OCI-LY3 (cell line): Measurements from ENCODE around the gene BRD1.

Experiments used
- H2AFZ ChIP-seq: fragments of 200-600, 300-600 bp; shearing (Covaris generic); 2 replicates; pipeline ENCODE4 v1.6.0; 2014; ENCODE audit warnings: antibody characterized with exemption, low read depth, low read length
- H3K27ac ChIP-seq: fragments of 200-600, 300-600 bp; sonication (generic); 2 replicates; pipeline ENCODE4 v1.5.1; 2014; ENCODE audit warnings: mild to moderate bottlenecking, low read length, moderate library complexity, mixed read lengths
- H3K27me3 ChIP-seq: fragments of 200-600, 300-600 bp; sonication (generic); 2 replicates; pipeline ENCODE4 v1.6.1; 2014; ENCODE audit warnings: low read depth, low read length, mixed read lengths
- H3K36me3 ChIP-seq: fragments of 200-600, 300-600 bp; sonication (generic); replicated peaks from 2 replicates; pipeline ENCODE3; 2014; ENCODE audit warnings: low read depth, low read length, mixed read lengths
- H3K4me1 ChIP-seq: fragments of 300-600, 200-600 bp; sonication (generic); 2 replicates; pipeline ENCODE4 v1.6.1; 2014; ENCODE audit warnings: low read length, mixed read lengths
- H3K4me2 ChIP-seq: fragments of 200-600, 300-600 bp; sonication (generic); 2 replicates; pipeline ENCODE4 v1.6.1; 2014; ENCODE audit warnings: low read length, mixed read lengths
- H3K4me3 ChIP-seq: fragments of 300-600, 200-600 bp; sonication (generic); 2 replicates; pipeline ENCODE4 v1.5.1; 2014; ENCODE audit warnings: antibody characterized with exemption, mild to moderate bottlenecking, low read length, moderate library complexity
- H3K79me2 ChIP-seq: fragments of 300-600, 200-600 bp; shearing (Covaris generic); 2 replicates; pipeline ENCODE4 v1.6.1; 2014; ENCODE audit warnings: mild to moderate bottlenecking, low read length, mixed read lengths
- H3K9ac ChIP-seq: fragments of 300-600, 200-600 bp; shearing (Covaris generic); 2 replicates; pipeline ENCODE4 v1.6.0; 2014; ENCODE audit warnings: mild to moderate bottlenecking, low read length, moderate library complexity
- H3K9me3 ChIP-seq: fragments of 200-600, 300-600 bp; shearing (Covaris generic); 2 replicates; pipeline ENCODE4 v1.6.1; 2014; ENCODE audit warnings: low read length, mixed read lengths; ENCODE audit not compliant: insufficient read depth
- H4K20me1 ChIP-seq: fragments of 200-600, 300-600 bp; sonication (generic); 2 replicates; pipeline ENCODE4 v1.6.1; 2016; ENCODE audit warnings: low read length, mixed read lengths; ENCODE audit not compliant: insufficient read depth
- EZH2phosphoT487 ChIP-seq: fragments of 200-600 bp; shearing (Covaris generic); IDR thresholded peaks from 2 replicates; pipeline ENCODE4 v1.6.1; 2018; ENCODE audit warnings: antibody characterized with exemption, mixed run types, low read depth
- TF ChIP-seq, protein P1 (sequence below): fragments of 200-600, 300-600 bp; sonication (generic); IDR thresholded peaks from 2 replicates; pipeline ENCODE4 v1.5.1; 2014; ENCODE audit warnings: antibody characterized with exemption, low read length, low read depth

The BRD1 gene

DNA sequence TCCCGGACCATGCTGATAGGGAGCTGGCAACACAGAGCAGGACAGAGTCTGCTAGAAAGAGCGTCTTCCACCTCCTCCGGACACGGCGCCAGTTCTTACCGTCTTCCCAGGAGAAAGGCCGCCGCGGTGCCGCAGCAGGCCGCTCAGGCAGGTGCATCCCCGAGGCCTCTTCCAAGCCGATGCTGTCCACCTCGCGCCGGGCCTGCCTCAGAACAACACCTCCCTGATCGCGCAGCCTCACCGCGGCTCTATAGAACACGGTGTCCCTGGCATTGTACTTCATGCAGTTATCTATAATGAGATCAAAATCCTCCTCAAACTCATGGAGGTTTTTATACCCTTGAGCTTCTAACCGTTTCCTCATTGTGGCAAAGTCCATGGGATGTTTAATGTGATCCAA, 30.0 kb downstream of the BRD1 start:
- H3K9me3 ChIP-seq: no peaks in the 10 kb centered on the region
- peaks cover 40% of the 10 kb centered on the region for H3K79me2 ChIP-seq
- H4K20me1 ChIP-seq: peaks cover 22% of the 10 kb centered on the region
- no peak overlapping the region for H2AFZ ChIP-seq
- no peak overlapping the region for H3K9ac ChIP-seq
- TF ChIP-seq, protein P1, sequence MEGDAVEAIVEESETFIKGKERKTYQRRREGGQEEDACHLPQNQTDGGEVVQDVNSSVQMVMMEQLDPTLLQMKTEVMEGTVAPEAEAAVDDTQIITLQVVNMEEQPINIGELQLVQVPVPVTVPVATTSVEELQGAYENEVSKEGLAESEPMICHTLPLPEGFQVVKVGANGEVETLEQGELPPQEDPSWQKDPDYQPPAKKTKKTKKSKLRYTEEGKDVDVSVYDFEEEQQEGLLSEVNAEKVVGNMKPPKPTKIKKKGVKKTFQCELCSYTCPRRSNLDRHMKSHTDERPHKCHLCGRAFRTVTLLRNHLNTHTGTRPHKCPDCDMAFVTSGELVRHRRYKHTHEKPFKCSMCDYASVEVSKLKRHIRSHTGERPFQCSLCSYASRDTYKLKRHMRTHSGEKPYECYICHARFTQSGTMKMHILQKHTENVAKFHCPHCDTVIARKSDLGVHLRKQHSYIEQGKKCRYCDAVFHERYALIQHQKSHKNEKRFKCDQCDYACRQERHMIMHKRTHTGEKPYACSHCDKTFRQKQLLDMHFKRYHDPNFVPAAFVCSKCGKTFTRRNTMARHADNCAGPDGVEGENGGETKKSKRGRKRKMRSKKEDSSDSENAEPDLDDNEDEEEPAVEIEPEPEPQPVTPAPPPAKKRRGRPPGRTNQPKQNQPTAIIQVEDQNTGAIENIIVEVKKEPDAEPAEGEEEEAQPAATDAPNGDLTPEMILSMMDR: no peak
- TF ChIP-seq EZH2phosphoT487: no peak
- H3K27ac ChIP-seq: no peak overlapping the region
- H3K4me2 ChIP-seq: no peak overlapping the region
- H3K27me3 ChIP-seq: no peaks in the 10 kb centered on the region
- H3K4me1 ChIP-seq: no peaks in the 10 kb centered on the region
- H3K36me3 ChIP-seq: peaks cover 5% of the 10 kb centered on the region
- H3K4me3 ChIP-seq: no peak overlapping the region

DNA sequence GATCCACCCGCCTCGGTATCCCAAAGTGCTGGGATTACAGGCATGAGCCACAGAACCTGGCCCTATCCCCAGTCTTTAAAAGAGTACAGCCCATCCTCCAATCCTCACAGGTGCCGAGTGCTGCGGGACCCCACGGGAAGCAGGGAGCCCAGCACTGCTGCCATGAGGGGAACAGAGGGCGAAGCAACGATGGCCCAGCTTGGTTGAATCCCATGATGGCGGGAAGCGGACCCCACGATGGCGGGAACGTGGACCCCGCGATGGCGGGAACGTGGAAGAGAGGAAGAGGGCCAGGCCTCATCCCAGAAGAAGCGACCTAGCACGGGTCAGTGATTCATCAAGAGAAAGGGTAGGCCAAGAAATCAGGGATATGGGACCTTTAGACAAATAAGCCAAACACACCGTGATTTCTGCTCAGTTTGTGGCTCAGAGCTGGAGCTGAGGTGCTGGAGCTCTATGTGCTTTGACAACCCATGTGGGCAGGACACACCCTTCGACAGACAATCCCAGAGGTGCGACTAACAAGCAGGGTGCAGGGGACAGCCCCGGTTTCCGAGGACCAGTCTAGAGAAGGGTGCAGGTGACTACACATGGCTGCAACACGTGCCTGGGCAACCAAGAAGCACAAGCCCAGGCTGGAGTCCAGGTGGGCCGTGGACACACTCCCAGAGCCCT, 30.9 kb downstream of the BRD1 start:
- Histone ChIP-seq H3K9me3 (no peaks in the 10 kb centered on the region), H3K36me3 (peaks cover 5% of the 10 kb centered on the region), H3K9ac (no peak overlapping the region), H3K4me3 (no peak overlapping the region), H3K27me3 (no peaks in the 10 kb centered on the region), H4K20me1 (peaks cover 19% of the 10 kb centered on the region), H3K4me2 (no peak overlapping the region), H3K27ac (no peak overlapping the region), H2AFZ (no peak overlapping the region), H3K79me2 (peaks cover 43% of the 10 kb centered on the region), H3K4me1 (no peaks in the 10 kb centered on the region)
- TF ChIP-seq, protein P1: no peak

- no peaks in the 10 kb centered on the region for H3K27me3 ChIP-seq
- H3K9me3 ChIP-seq: no peaks in the 10 kb centered on the region
- H3K36me3 ChIP-seq: peaks cover 5% of the 10 kb centered on the region
- no peak overlapping the region for H3K4me2 ChIP-seq
- no peak overlapping the region for H2AFZ ChIP-seq
- H3K4me1 ChIP-seq: no peaks in the 10 kb centered on the region
- peaks cover 10% of the 10 kb centered on the region for H4K20me1 ChIP-seq
- H3K9ac ChIP-seq: no peak overlapping the region
- peaks cover 43% of the 10 kb centered on the region for H3K79me2 ChIP-seq
- no peak overlapping the region for H3K4me3 ChIP-seq
- no peak overlapping the region for H3K27ac ChIP-seq
- TF ChIP-seq, protein P1: no peak
- no peak for TF ChIP-seq EZH2phosphoT487
These were observed 32.2 kb downstream of the BRD1 start for GRCh38 chr22:49795521-49795920.

GRCh38 chr22:49793871-49794270, 33.8 kb downstream of the BRD1 start:
- H3K9me3 ChIP-seq: no peaks in the 10 kb centered on the region
- H2AFZ ChIP-seq: no peak overlapping the region
- H3K4me2 ChIP-seq: no peak overlapping the region
- no peak overlapping the region for H3K27ac ChIP-seq
- no peak overlapping the region for H3K9ac ChIP-seq
- peaks cover 38% of the 10 kb centered on the region for H3K79me2 ChIP-seq
- no peaks in the 10 kb centered on the region for H3K4me1 ChIP-seq
- peaks cover 10% of the 10 kb centered on the region; the same call in 1 of the 2 replicates for H4K20me1 ChIP-seq
- TF ChIP-seq, protein P1: no peak
- TF ChIP-seq EZH2phosphoT487: no peak
- H3K27me3 ChIP-seq: no peaks in the 10 kb centered on the region
- H3K4me3 ChIP-seq: no peak overlapping the region
- H3K36me3 ChIP-seq: peaks cover 8% of the 10 kb centered on the region
